DMS 273 (cell line): ENCODE measurements around the gene PDZD7.
A peak's percentile ranks its signal among the peaks of the same experiment; 100 is the strongest.
"Not testable (repeated sequence)": the region's sequence is repeated elsewhere in the genome, so short reads cannot be mapped to it uniquely, and the experiment has no call there.

Experiments
- DNase-seq: peaks from one replicate; lab custom pipeline; 2025; ENCODE audit not compliant: unreplicated experiment; lab: John Stamatoyannopoulos, UW

Gene PDZD7

GRCh38 chr10:101041252-101041761 lies 10.4 kb upstream of the PDZD7 start:
- peak; percentile 86 for DNase-seq

- no peak for DNase-seq
Observed at GRCh38 chr10:101040851-101041250, 9.9 kb upstream of the PDZD7 start.

GRCh38 chr10:101040061-101040460 lies 9.1 kb upstream of the PDZD7 start:
- no peak for DNase-seq

GRCh38 chr10:101038484-101038883 lies 7.6 kb upstream of the PDZD7 start:
- no peak for DNase-seq

DNA sequence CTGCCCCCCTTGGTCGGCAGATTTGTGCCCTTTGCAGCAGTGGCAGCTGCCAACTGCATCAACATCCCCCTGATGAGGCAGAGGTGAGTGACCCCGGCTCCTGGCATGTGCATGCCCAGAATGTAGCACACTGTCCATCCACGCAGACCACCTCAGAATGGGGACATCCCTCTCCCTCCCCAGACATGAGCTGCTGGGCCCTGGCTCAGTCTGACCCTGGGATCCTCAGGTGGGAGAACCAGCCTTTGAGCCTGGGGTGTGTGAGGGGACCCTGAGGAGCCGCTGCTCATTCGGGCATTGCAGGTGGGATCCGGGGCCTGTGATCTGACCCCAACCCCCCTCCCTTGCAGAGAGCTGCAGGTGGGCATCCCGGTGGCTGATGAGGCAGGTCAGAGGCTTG lies 5.8 kb upstream of the PDZD7 start:
- no peak for DNase-seq

DNA sequence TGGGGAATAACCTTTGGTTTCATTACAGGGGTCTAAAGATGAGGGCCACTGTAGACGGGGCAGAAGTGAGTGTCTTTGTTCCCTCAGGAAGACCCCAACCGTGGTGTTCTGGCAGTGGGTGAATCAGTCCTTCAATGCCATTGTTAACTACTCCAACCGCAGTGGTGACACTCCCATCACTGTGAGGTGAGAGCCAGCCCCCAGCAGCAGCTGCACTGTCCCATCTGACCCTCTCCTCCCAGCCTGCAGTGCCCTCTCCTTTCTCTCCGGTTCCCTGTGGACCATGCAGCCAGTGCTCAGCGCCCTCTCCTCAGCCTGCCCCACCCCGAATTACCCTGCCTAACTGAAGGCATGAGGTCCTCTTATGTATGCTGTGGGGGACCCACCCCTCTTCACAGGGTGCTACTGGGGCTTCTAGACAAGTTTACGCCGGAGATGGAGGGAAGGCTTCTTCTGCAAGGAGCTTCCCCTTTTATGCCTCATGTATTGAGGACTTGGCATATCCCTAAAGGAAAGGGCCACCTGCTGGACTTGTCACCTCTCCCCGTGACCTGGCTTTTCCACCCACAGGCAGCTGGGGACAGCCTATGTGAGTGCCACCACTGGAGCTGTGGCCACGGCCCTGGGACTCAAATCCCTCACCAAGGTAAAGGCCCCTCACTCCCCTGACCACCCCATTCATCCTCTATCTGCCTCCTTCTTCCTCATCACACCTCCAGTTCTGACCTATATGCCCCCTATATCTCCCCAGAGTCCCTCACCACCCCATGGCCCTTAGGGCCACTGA lies 5.2 kb upstream of the PDZD7 start:
- no peak for DNase-seq

DNA sequence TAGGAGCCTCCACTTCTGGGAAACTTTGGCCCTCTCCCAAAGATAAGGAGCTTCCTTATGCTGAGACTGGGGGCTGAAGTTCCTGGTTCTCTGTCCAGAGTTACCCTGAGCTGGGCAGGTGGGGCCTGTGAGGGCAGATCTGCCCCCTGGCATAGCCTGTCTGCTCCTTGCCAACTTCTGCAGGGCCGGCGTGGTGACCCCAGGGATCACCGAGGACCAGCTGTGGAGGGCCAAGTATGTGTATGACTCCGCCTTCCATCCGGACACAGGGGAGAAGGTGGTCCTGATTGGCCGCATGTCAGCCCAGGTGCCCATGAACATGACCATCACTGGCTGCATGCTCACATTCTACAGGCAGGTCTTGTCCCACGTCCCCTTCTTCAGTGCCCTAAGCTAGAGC lies 4.4 kb upstream of the PDZD7 start:
- DNase-seq: no peak

GRCh38 chr10:101034404-101034803 lies 3.5 kb upstream of the PDZD7 start:
- DNase-seq: not testable (repeated sequence)

- DNase-seq: no peak
Observed at GRCh38 chr10:101033276-101033675, 2.3 kb upstream of the PDZD7 start.

GRCh38 chr10:101032637-101033224 lies 1.8 kb upstream of the PDZD7 start:
- DNase-seq: peak; percentile 89

DNA sequence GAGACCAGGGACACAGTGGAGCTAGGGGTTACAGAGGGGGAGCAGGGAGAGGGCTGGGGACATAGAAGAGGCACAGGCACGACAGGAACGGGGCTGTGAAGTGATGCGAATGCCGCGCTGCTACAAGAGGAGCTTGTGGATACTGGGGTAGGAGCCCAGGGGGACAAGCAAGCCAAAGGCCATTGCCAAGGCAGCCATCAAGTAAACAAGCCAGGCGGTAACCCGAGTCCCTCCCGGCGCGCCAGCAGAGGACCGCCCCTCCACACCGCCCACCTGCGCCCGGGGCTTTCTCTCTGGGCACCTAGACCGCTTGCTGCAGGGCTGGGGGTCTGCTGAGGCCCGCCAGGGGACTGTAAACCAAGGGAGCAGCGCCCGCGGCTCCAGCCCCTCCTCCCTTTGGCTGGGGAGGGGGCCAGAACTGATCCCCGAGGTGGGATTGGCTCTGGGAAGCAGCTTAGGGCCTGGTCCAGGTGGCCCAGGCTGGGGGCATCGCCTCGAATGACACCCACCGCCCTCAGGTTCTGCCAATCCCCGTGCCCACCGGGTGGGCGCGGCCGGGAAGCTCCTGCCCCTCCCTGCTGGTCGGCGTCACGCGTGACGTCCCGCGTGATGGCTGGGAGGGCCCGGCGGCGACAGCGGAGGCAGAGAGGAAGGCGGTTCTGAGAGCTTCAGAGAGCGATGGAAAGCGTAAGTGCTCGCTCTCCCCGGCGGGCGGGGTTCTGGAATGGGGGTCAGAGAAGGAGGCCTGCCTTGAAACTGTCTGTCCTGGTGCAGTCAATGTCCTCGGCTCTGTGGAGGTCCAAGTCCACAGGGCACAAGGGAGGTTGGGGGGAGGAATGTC lies 1.1 kb upstream of the PDZD7 start:
- DNase-seq: peak; percentile 67

DNA sequence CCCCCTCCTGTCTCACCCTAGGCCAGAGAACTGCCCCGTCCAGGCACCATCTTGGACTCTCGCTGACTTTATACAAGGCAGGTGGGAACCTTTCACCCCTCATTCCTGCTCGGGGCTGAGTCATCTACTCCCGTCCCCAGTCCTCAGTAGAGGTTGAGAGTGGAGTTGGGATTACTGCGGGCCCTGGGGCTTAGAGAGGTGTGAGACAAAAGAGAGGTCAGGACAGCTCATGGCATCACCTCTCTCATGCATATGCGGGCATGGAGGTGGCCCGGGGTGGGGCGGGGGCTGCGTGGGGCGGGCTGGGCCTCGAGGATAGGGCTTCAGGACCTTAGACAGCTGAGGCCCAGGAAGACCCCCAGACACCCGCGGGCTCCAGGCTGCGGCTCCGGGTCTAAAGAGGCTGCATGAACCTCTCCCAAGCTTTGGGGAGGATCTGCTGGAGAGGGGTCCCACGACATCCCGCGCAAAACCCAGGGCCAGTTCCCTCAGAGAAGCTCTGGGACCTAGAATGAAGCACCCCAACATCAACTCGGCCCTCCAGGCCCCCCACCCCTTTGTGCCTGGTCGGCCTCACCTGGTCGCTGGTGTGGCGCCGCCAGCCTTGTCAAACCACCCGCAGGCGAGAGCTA lies 317 bp downstream of the PDZD7 start:
- no peak for DNase-seq

DNA sequence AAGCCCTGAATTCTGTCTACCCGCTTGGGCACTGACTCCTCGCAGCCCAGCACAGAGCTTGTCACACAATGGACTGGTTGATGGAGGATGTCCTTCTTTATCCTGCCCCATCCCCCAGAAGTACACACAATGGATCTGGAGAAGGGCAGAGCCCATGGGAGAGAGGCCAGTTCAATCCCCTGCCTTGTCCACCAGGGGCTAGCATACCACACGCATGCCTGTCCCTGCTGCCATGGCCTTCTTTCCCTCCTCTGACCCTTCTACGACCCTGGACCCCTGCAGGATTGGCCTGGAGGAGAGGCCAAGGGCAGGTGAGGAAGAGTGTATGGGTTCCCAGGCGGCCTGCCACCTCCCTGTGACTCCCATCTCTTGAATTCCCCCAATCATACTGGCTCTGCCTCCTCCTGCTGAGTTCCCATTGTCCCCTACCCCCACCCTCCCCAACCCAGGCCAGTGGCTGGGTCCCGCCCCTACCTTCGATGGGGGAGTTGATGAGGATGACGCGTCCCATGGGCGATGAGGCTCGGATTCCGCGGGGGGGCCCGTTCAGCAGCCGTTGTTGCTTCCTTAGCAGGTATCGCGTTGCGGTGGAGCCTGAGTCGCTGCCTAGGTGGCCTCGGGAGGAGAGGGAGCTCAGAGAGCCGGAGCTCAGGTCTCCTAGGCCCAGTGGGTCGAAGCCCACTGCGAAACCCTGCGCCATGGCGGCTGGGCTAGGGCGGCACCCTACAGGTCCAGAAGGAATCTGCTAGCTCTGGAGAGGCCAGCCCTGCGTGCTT lies 1.2 kb downstream of the PDZD7 start:
- DNase-seq: no peak

DNA sequence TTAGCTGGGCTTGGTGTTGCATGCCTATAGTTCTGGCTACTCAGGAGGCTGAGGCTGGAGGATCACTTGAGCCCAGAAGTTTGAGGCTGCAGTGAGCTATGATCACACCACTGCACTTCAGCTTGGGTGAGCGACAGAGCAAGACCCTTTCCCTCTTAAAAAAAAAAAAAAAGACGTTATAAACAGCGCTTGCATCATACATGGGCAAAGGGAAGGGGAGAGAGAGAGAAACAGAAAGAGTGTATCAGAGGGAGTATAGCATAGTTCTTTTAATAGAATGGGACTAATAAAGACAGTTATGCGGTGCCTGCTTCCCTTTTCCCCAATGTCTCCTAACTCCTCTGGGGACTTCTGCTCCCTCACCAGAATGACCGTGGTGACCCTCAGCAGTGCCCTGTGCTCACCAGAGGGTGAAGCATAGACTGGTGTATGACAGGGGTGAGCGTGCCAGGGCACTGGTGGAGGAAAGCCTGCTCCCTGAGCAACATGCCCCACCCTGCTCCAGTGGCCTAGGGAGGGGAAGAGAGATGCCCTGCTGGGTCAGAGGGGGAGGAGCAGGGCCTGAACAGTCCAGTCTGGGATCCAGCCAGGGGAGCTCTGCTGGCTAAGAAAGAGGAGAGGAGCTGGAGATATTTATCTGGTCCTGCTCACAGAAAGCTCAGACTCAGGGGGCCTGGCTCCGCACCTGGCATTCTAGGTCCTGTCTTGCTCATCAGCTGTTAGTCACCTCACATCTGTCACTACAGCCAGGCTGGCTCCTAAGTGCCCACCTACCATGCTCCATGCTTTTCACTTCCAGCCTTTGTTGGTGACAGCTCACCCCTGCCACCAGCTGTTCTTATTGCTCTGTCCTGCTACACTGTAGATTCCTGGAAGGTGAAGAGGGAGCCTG lies 2.2 kb downstream of the PDZD7 start:
- DNase-seq: peak; percentile 47

DNA sequence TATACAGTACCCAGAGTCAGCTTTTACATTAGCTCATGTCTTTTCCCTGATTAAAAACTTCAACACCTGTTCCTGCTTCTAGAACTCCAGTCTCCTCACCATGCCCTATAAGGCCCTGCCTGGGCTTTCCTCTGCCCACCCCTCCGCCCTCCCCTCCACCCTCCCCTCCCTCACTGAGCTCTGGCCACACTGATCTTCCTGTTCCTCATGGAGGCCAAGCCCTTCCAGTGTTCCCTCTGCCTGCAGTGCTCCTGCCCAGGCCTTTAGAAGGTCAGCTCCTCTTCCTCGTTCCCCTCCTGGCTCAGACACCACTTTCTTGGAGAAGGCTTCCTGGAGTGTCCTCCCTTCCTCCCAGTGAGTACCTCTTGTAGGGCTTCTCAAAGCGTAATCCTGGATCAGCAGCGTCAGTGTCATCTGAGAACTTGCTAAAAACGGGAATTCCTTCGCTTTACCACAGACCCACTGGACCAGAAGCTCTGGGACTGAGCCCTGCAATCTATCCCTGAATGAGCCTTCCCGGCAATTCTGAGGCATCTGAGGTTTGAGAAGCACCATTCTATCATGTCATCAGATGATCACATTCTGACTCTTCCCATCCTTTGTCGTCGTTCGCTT lies 3.7 kb downstream of the PDZD7 start:
- no peak for DNase-seq

DNA sequence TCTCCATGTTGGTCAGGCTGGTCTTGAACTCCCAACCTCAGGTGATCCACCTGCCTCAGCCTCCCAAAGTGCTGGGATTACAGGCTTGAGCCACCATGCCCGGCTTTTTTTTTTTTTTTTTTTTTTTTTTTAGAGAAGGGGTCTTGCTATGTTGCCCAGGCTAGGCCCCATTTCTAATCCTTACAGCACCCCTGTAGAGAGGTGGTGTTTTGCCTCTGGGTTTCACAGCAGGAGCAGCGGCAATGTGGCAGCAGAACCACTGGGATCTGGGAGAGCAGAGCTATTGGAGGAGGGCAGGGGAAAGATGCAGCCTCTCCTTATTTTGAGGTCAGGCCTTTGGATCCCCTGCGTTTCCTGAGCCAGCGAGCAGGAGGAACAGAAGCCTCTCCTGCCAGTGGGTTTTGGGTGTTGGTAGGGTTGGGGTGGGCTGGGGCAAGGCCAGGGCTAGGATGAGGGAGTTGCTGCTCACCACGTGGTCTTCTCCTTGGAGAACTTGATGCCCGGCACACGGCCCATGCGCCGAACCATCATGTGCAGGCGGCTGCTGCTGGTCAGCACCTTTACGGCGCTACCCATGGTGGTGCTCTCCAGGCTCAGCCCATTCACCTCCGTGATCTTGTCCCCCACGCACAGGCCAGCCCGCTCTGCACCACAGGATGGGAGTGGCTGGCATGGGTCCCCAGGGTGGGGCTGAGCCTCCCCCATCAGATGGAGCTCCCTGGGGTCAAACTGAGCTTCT lies 7.8 kb downstream of the PDZD7 start:
- no peak for DNase-seq

DNA sequence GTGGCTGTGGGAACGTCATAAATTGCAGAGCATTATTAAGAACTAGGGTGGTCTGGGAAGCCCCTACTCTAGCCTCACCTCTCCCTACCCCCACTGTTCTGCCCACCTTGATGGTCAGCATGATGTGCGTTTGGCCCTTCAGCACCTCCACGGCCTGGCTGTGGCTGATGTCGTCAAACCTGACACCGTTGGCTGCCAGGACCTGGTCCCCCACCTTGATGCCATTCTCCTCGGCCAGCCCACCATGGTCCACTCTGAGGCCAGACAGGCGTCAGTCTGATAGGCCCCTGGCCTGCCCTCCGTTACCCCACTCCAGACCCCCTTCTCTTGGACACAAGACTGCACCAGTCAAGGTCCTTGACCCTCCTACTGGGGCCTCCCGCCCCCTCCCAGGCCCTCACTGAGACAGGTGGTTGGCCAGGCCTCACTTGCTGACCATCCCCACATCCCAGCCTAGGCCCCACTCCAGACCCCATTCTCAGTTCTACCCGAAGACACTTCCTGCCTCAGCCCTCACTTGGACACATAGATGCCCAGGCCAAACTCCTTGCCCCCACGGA lies 9.2 kb downstream of the PDZD7 start:
- no peak for DNase-seq

DNA sequence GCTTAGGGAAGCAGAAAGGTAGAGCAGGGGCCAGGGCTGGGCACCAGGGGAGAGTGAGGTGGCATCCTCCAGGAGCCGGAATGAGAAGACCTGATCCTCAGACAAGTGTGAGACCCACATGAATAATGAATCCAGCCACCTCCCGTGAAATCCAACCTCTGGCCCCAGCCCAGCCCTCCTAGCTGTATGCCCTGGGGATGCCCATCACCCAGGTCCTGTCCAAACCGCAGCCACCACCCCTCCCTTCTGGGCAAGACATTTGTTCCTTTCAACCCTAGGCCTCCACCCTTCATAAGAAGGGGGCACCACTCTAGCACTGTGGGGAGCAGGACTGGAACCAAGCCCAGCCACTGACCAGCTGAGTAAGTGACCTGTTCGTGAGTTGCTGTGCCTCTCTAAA lies 9.7 kb downstream of the PDZD7 start:
- no peak for DNase-seq
